Upper lobe of left lung (tissue), 6 donors: Measurements from ENCODE around the gene LRRFIP1. TPM values are rescaled to one million over a fixed set of nuclear protein-coding genes. Genes with fewer than 3 reads are reported as not detected.
A peak's percentile ranks its signal among the peaks of the same experiment; 100 is the strongest.
"Not testable (repeated sequence)": the region's sequence is repeated elsewhere in the genome, so short reads cannot be mapped to it uniquely, and the experiment has no call there.

ENCODE experiments used
- ATAC-seq, 2 donors: fragments of 200-7000 bp; cut with Tn5 transposase; one replicate each; pipeline ENCODE4 v1.9.1; 2022; ENCODE audit warnings: mild to moderate bottlenecking in 2 of 2, moderate library complexity in 2 of 2; ENCODE audit not compliant: low FRiP score in 2 of 2
- DNase-seq, 2 donors: peaks; one replicate each; pipeline ENCODE4 v3.0.0-alpha.2; 2019 to 2020
- H3K27ac ChIP-seq, 4 donors: fragments of 200-600 bp; sonication (generic); one replicate each; pipeline ENCODE4 v1.5.1; 2016 to 2019
- H3K27me3 ChIP-seq, 4 donors: fragments of 200-600 bp; sonication (generic); one replicate each; pipeline ENCODE4 v1.5.1; 2017 to 2019
- H3K36me3 ChIP-seq, 4 donors: fragments of 200-600 bp; sonication (generic); one replicate each; pipeline ENCODE4 v1.5.1; 2016 to 2019
- H3K4me1 ChIP-seq, 4 donors: fragments of 200-600 bp; sonication (generic); one replicate each; pipeline ENCODE4 v1.5.1; 2018 to 2019
- H3K4me3 ChIP-seq, 4 donors: fragments of 200-600 bp; sonication (generic); one replicate each; pipeline ENCODE4 v1.5.1; 2017 to 2019; ENCODE audit warnings: mild to moderate bottlenecking in 2 of 4, moderate library complexity in 1 of 4
- H3K9me3 ChIP-seq, 4 donors: fragments of 200-600 bp; sonication (generic); one replicate each; pipeline ENCODE4 v1.5.1; 2018 to 2019
- EP300 ChIP-seq, 4 donors: sonication (generic); formaldehyde crosslinking; IDR thresholded peaks; one replicate each; pipeline ENCODE4 v1.5.1; 2017; ENCODE audit warnings: antibody characterized with exemption in 4 of 4, control low read depth in 2 of 4
- POLR2A ChIP-seq, 4 donors: fragments of 450-650 bp; IDR thresholded peaks; one replicate each; pipeline ENCODE4 v1.5.1; 2016 to 2017; ENCODE audit warnings: antibody characterized with exemption in 4 of 4, mild to moderate bottlenecking in 2 of 4
- POLR2AphosphoS5 ChIP-seq, 2 donors: sonication (generic); formaldehyde crosslinking; IDR thresholded peaks; one replicate each; pipeline ENCODE4 v1.5.1; 2017; ENCODE audit warnings: antibody characterized with exemption in 2 of 2
- WGBS, 2 donors: methylation state at CpG; one replicate each; pipeline ENCODE4 v1.1.5; 2017 to 2018; 5-methylcytosine and 5-hydroxymethylcytosine counted together
- total RNA-seq, 6 donors: library from RNA; depleted of rRNA in 4 of 6; stranded (reverse); fragments of >200 nt in 4 of 6; gene quantifications; one replicate each; pipeline versions ENCODE4 v1.1.0 to v1.2.1, GENCODE V29; 2016 to 2021
- TF ChIP-seq, protein P1 (sequence below), 6 experiments: fragments of 450-650 bp in 4 of 6; fragments of 200-600 bp in 2 of 6; sonication (generic) in 2 of 6; IDR thresholded peaks; one replicate each; pipeline ENCODE4 v1.5.1; 2016 to 2019; ENCODE audit warnings: antibody characterized with exemption in 6 of 6
- donor health status: DM: no; HTN: no; CAD: no; lungs with moderate emphysema.
- donor health status: DM: no; HTN: yes; CAD: no; lungs with severe emphysema.

Gene LRRFIP1
- total RNA-seq, 6 donors from 2014 or later = 185 to 291 (median 242) TPM

DNA sequence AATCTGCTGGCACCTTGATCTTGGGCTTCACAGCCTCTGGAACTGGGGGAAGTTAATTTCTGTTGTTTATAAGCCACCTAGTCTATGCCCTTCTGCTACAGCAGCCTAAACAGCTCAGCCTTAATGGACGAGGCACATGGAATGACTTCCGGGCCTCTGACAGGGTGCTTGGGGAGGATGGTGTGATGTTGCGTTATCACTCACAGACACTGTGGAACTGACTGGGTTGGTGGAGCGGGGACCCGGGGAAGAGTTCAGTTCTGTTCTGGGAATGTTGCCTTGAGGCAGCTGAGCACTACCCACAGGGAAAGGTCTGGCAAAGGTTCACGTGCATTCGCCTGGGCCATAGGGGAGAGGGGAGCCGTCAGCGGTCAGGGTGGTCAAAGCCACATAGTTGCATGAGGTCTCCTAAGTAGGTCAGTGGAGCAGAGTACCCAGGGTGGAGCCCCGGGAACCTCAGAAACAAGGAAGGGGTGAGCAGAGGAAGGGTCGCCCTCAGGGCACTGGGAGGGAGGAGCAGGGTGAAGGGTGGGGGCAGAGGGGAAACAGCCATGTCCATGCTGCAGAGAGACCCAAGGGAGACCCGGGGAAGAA, 36.2 kb downstream of the LRRFIP1 start:
- DNase-seq (no peak), ATAC-seq (no peak)
- Histone ChIP-seq H3K9me3 (no peaks in the 10 kb centered on the region), H3K36me3 (no peaks in the 10 kb centered on the region), H3K4me1 (peaks cover 19 to 29% (median 25%) of the 10 kb centered on the region in 4 donors), H3K27me3 (no peaks in the 10 kb centered on the region), H3K4me3 (no peak overlapping the region), H3K27ac (peak overlapping the region; percentile 50 to 67 (median 60))
- 72 to 86% methylated on average over 12 of the region's 12 CpGs for WGBS, 2 donors
- TF ChIP-seq, protein P1, sequence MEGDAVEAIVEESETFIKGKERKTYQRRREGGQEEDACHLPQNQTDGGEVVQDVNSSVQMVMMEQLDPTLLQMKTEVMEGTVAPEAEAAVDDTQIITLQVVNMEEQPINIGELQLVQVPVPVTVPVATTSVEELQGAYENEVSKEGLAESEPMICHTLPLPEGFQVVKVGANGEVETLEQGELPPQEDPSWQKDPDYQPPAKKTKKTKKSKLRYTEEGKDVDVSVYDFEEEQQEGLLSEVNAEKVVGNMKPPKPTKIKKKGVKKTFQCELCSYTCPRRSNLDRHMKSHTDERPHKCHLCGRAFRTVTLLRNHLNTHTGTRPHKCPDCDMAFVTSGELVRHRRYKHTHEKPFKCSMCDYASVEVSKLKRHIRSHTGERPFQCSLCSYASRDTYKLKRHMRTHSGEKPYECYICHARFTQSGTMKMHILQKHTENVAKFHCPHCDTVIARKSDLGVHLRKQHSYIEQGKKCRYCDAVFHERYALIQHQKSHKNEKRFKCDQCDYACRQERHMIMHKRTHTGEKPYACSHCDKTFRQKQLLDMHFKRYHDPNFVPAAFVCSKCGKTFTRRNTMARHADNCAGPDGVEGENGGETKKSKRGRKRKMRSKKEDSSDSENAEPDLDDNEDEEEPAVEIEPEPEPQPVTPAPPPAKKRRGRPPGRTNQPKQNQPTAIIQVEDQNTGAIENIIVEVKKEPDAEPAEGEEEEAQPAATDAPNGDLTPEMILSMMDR (IDR thresholded peaks at IDR 0.05) = no peak
- TF ChIP-seq POLR2A (IDR thresholded peaks at IDR 0.05) (no peak), POLR2AphosphoS5 (IDR thresholded peaks at IDR 0.05) (peak in 1 of 2 donors; percentile 37)

DNA sequence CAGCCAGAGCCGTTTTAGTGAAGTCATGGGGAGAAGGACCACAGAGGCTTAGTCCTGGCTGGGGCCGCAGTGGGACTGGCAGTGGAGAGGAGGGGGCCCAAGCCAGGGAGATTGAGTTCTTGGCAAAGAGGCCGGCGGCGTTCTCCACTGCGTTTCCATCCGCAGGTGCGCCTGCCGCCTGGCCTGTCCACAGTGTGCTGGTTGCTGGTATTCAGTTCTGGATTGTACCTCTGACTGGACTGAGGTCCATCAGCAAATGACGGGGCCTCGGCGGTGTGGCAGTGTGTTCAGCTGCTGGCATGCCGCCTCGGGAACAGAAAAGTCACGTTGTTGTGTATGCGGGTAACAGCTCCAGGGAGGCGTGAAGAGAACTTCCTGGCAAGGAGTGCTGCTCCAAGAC, 36.8 kb downstream of the LRRFIP1 start:
- no peaks in the 10 kb centered on the region for H3K9me3 ChIP-seq
- H3K4me3 ChIP-seq = no peak overlapping the region
- 88 to 91% methylated on average over 9 to 17 of the region's 17 CpGs for WGBS, 2 donors
- no peak for TF ChIP-seq POLR2A (IDR thresholded peaks at IDR 0.05)
- TF ChIP-seq EP300 (IDR thresholded peaks at IDR 0.05) = no peak
- TF ChIP-seq POLR2AphosphoS5 (IDR thresholded peaks at IDR 0.05) = no peak
- TF ChIP-seq, protein P1 (IDR thresholded peaks at IDR 0.05) = no peak
- peaks cover 23 to 31% (median 25%) of the 10 kb centered on the region in 4 donors for H3K4me1 ChIP-seq
- no peaks in the 10 kb centered on the region for H3K36me3 ChIP-seq
- H3K27me3 ChIP-seq = no peaks in the 10 kb centered on the region
- peak overlapping the region in 1 of 4 donors; percentile 61 for H3K27ac ChIP-seq
- ATAC-seq (no peak), DNase-seq (peak in 1 of 2 donors; percentile 68)

DNA sequence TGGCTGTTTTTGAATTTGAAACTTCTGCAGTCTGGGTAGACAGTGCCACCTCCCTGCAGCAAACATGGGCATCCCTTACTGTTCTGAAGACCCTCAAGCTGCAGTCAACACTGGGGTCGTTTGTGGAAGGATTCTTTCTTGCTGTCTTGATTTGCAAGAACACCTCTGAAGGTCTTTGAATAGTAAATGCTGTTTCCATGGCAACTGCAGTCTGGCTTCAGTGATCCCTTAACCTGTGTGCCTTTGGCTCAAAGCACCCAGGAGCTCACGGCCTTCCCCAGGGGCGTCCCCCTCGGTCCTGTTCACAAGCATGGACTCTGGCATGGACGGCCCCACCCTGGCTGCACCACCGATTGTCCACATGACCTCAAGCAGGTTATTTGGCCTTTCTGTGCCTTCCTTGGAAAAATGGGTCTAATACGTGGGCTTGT, 38.3 kb downstream of the LRRFIP1 start:
- Histone ChIP-seq H3K27ac (no peak overlapping the region), H3K4me1 (peaks cover 24 to 29% (median 25%) of the 10 kb centered on the region in 4 donors), H3K27me3 (no peaks in the 10 kb centered on the region), H3K4me3 (no peak overlapping the region), H3K36me3 (no peaks in the 10 kb centered on the region), H3K9me3 (no peaks in the 10 kb centered on the region)
- DNase-seq (no peak), ATAC-seq (no peak)
- 83 to 86% methylated on average over 7 of the region's 7 CpGs for WGBS, 2 donors
- TF ChIP-seq POLR2AphosphoS5 (IDR thresholded peaks at IDR 0.05) (no peak), POLR2A (IDR thresholded peaks at IDR 0.05) (no peak), EP300 (IDR thresholded peaks at IDR 0.05) (no peak)
- TF ChIP-seq, protein P1 (IDR thresholded peaks at IDR 0.05) = no peak

DNA sequence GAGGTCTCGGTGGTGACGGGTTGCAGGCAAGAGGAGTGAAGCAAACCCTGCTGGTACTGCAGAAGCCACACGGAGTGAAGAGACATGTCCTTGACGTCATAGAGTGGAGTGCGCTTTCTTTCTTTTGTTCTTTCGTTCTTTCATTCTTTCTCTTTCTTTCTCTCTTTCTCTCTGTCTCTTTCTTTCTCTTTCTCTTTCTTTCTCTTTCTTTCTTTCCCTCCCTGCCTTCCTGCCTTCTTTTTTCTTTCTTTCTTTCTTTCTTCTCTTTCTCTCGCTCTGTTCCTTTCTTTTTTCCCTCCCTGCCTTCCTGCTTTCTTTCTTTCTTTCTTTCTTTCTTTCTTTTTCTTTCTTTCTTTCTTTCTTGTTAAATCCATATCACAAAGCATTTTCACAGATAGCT, 39.2 kb downstream of the LRRFIP1 start:
- TF ChIP-seq EP300 (IDR thresholded peaks at IDR 0.05) (no peak), POLR2AphosphoS5 (IDR thresholded peaks at IDR 0.05) (no peak), POLR2A (IDR thresholded peaks at IDR 0.05) (no peak)
- TF ChIP-seq, protein P1 (IDR thresholded peaks at IDR 0.05) = no peak
- DNase-seq (no peak), ATAC-seq (no peak)
- no peaks in the 10 kb centered on the region for H3K9me3 ChIP-seq
- H3K4me3 ChIP-seq = no peak overlapping the region
- no peaks in the 10 kb centered on the region for H3K36me3 ChIP-seq
- peaks cover 20 to 28% (median 24%) of the 10 kb centered on the region in 4 donors for H3K4me1 ChIP-seq
- no peaks in the 10 kb centered on the region for H3K27me3 ChIP-seq
- no peak overlapping the region for H3K27ac ChIP-seq
- 84 to 91% methylated on average over 7 of the region's 7 CpGs for WGBS, 2 donors

DNA sequence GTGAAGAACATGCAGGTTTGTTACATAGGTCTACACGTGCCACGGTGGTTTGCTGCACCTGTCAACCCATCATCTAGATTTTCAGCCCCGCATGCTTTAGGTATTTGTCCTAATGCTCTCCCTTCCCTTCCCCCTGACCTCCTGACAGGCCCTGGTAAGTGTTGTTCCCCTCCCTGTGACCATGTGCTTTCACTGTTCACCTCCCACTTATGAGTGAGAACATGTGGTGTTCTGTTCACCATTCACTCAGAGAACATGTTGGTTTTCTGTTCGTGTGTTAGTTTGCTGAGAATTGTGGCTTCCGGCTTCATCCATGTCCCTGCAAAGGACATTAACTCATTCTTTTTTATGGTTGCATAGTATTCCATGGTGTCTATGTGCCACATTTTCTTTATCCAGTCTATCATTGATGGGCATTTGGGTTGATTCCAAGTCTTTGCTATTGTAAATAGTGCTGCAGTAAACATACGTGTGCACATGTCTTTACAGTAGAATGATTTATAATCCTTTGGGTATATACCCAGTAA, 39.7 kb downstream of the LRRFIP1 start:
- not testable (repeated sequence) for H3K27me3 ChIP-seq, ATAC-seq, DNase-seq, H3K36me3 ChIP-seq, H3K4me3 ChIP-seq, H3K27ac ChIP-seq, H3K9me3 ChIP-seq
- H3K4me1 ChIP-seq = peaks cover 18 to 26% (median 21%) of the 10 kb centered on the region in 4 donors
- 96 to 97% methylated on average over 6 of the region's 6 CpGs for WGBS, 2 donors
